OCI-LY1 (cell line): ENCODE measurements around the gene DHH.

Source experiments
- EZH2 ChIP-seq: fragments of 200-600 bp; sonication (generic), shearing (Covaris generic); IDR thresholded peaks from 2 replicates; pipeline ENCODE4 v1.8.0; 2017; ENCODE audit warnings: borderline replicate concordance, mixed run types, mild to moderate bottlenecking, antibody characterized with exemption, low read length, moderate library complexity, mixed read lengths
- TF ChIP-seq, protein P1 (sequence below): fragments of 200-600 bp; sonication (generic), shearing (Covaris generic); IDR thresholded peaks from 2 replicates; pipeline ENCODE4 v1.5.1; 2017; ENCODE audit warnings: mild to moderate bottlenecking, antibody characterized with exemption, low read length, moderate library complexity, mixed read lengths

DNA sequence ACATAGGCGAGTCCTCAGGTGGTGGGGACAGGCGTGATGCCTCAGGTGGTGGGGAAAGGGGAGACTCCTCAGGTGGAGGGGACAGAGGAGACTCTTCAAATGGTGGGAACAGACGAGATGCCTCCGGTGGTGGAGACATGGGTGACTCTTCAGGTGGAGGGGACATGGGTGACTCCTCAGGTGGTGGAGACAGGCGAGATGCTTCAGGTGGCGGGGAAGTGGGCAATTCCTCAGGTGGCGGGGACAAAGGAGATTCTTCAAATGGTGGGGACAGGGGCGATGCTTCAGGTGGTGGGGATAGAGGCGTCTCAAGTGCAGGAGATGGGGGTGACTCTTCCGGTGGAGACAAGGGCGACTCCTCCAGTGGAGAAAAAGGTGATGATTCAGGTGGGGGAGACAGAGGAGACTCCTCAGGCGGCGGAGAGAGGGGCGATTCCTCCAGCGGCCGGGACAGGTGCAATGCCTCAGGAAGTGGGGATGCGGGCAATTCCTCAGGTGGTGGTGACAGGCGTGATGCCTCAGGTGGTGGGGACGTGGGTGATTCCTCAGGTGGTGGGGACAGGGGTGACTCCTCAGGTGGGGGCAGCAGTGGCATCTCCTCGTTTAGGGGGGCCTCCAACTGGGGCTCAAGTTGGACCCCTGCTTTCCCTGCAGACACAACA is 42.7 kb downstream of the DHH start:
- TF ChIP-seq, protein P1, sequence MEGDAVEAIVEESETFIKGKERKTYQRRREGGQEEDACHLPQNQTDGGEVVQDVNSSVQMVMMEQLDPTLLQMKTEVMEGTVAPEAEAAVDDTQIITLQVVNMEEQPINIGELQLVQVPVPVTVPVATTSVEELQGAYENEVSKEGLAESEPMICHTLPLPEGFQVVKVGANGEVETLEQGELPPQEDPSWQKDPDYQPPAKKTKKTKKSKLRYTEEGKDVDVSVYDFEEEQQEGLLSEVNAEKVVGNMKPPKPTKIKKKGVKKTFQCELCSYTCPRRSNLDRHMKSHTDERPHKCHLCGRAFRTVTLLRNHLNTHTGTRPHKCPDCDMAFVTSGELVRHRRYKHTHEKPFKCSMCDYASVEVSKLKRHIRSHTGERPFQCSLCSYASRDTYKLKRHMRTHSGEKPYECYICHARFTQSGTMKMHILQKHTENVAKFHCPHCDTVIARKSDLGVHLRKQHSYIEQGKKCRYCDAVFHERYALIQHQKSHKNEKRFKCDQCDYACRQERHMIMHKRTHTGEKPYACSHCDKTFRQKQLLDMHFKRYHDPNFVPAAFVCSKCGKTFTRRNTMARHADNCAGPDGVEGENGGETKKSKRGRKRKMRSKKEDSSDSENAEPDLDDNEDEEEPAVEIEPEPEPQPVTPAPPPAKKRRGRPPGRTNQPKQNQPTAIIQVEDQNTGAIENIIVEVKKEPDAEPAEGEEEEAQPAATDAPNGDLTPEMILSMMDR: no peak
- no peak for TF ChIP-seq EZH2
